HG02981 (cell line): ENCODE results near the gene TMEM250.
"Not testable (repeated sequence)": the region's sequence is repeated elsewhere in the genome, so short reads cannot be mapped to it uniquely, and the experiment has no call there.

Experiments used
- ATAC-seq: cut with Tn5 transposase; IDR thresholded peaks from one replicate; pipeline ENCODE4 v1.9.1; 2021; ENCODE audit warnings: mild to moderate bottlenecking, moderate library complexity; ENCODE audit not compliant: unreplicated experiment

Gene TMEM250, protein sequence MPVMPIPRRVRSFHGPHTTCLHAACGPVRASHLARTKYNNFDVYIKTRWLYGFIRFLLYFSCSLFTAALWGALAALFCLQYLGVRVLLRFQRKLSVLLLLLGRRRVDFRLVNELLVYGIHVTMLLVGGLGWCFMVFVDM

DNA sequence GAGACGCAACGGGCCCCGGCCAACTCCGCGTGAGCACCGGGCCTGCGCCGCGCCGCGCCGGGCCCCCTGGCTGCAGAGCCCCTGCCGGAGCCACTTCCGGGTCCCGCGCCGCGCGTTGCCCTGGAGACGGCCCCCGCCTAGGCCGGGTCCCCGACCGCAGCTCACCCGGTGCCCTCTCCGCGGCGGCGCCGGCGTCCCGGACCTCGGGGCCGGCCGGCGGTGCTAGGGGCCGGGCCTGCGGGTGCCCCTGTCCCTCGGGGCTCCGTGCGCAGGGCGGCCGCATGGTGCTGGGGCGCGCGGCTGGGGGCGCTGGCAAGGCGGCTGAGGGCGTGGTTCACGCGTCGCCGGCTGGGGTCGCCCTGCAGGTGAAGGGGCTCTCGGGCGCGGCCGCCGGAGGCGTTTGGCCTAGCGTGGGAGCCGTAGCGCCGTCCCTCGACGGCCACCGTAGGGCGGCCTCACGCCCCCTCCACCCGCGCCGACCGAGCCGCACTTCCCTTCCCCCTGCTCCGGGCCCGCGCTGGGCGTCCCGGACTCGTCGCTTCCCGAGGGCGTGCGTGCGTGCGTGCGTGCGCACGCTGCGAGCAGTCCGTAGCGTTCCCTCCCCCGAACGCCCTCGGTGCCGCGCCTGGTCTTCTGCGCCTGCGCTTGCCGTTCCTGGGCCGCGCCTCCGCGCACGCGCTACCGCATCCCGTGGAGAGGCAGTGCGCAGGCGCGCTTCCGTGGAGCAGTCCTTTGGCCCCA is at the start of gene TMEM250:
TSS of gene TMEM250 (minus strand) at position 556 of the 741 bp plus-strand sequence. CDS start 1,975 bp downstream, outside the sequence.
- ATAC-seq = peak; percentile 75

DNA sequence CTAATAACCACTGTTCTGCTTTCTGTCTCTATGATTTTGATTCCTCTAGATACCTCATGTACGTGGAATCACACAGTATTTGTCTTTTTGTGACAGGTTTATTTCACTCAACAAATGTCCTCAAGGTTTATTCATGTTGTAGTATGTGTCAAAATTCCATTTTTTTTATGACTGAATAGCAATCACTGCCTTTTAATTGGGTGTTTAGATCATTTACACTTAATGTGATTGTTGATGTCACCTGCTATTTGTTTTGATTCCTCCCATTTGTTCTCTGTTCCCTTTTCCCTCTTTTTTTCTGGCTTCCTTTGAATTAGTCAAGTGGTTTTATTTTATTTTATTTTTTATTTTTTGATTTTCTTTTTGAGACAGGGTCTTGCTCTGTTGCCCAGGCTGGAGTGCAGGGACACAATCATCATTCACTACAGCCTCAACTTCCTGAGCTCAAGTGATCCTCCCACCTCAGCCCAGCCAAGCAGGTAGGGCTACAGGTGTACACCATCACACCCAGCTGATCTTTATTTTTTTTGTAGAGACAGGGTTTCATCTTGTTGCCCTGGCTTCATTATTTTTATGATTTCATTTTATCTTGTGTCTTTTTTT is 44.7 kb upstream of the TMEM250 start:
- no peak for ATAC-seq

DNA sequence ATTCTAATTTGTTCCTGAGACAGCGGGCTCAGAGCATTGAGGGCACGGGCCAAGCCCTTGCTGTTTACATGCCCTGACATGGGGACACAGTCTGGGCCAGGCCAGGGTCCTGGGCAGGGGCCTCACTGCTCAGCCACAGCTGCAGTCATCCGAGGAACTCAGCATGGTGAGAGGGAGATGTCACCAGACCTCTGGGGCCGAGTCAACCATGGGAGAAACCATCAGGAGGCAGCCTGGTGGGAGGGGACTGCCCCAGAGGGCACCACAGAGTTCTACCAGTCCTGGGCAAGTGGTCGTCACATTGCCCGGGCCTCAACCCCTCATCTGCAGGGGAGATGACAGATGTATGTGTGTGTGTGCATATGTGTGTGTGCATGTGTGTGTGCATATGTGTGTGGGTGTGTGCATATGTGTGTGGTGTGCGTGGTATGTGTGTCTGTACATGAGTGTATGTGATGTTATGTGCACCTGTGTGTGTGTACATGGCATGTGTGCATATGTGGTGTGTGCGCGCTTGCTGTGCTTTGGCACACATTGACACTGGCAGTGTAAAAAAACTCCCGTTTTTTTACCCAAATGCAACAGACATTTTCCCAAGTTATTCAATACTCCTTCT is 42.4 kb upstream of the TMEM250 start:
- no peak for ATAC-seq

DNA sequence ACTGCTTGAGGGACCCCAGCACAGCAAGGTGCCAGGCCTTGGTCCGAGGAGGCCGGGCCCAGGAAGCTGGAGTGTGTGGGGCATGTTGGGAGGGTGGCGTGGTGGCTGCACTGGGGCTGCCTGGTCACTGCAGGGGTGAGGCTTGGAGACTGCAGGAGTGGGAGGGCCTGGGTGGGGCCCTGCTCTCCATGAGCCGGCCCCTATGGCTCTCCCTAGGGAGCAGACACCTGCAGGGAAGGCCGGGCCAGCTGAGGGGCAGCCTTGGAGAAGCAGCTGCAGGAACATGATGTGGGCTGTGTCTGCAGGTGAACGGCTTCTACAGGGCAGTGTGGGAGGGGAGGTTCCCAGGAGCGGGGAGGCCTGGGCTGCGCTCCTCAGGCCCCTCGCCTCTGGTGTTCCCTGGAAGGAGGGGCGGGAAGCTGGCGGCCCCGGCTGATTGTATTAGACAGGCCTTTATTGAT is 41.7 kb upstream of the TMEM250 start:
- no peak for ATAC-seq

DNA sequence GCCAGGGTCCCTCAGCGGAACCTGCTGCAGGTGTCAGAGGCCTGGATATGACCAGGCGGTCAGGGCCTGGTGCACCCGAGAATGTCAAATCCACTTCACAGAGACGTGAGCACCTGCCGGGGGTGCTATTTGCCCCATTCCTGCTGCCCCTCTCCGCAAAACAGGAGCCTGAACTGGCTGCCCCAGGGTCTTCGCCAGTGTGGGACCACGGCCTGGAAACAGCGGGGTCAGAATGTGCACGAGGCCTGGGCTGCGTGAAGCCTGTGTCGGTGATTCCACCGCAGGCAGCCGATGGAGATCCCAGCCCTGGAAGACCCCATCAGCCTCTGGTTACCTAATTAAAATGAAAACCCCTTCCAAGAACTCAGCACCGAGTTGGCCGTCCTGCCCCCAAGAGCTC is 41.2 kb upstream of the TMEM250 start:
- ATAC-seq = no peak

DNA sequence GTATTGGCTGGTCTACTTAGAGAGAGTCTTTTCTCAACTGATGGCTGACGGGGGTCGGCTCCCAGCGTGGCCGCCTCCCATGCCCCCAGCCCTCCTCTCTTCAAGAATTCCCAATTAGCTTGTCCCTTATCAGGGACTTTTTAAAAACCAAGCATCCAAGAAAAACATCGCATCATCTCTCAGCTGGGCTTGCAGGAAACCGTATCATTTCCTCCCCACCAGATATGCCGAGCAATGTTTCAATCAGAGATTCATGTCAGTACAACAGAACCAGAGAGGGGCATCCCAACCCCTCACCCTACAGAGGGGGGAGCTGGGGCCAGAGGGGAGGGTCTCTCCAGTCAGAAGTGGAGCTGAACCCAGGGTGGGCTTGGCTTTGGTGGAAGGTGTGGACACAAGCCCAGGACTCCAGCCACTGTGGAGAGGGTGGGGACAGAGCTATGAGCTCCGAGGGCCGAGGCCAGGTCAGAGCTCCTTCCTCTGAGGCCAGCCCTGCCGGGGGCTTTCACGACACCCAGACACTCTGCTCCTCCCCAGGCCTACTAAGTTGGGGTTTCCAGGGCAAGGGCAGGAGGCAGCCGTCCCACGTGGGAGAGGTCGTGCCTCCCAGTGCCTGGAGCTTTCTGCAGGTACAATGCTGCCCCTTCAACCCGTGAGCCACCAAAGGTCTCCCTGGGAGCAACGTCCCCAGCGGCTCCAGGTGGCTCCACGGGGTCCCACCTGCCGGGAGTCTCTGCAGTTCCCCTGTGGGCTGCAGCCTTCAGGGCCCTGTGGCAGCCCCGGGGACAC is 39.0 kb upstream of the TMEM250 start:
- ATAC-seq = no peak

DNA sequence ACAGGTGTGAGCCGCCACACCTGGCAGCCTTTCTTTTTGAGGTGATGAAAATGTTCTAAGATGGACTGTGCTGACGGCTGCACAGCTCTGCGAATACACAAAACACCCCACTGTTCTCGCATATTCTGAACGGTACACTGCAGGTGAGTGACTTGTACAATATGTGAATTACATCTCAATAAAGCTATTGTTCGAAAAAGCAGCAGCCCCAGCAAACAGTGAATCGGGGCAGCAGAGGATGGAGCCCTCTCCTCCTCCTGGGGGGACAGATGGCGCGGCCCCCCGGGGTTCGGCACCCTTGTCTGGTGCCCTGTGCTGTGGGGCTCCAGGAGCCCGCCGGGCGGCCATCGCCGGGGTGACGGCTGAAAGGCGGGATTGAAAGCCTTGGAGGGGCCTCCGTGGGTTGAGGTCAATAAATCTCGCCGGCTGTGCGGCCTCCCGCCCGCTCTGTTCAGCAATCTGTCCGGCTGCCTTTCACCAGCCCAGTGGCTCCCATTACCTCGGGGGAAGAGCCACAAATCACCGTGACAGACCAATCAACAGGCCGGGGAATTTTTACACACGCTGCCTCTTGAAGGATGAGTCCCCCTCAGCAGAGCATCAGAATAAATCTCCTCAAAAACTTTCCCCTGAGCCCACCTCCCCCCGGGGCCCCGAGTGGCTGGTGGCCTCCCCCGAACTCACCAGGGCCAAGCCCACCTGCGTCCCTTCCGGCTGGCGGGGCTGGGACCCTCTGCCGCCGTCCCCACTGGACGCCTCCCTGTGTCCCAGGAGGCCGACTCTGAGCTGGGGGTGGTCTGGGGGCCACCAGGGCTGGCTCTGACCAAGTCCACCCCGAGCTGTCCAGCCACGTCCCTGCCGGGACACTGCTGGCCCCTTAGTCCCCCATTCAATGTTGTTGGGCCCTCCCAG is 37.8 kb upstream of the TMEM250 start:
- ATAC-seq = no peak

DNA sequence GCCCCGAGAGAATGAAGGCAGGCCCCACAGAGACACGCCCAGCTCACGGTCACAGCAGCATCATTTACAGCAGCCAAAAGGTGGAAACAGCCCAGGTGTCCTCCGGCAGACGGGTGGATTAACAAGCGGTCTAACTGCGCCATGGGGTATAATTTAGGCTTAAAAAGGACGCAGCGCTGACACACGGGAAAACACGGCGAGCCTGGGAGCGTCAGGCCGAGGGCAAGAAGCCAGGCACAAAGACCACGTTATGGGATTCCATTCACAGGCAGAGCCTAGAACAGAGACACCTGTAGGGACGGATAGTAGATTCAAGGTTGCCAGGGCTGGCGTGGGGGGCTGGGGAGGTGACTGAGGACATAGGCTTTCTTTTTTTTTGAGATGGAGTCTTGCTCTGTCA is 36.9 kb upstream of the TMEM250 start:
- ATAC-seq = no peak

DNA sequence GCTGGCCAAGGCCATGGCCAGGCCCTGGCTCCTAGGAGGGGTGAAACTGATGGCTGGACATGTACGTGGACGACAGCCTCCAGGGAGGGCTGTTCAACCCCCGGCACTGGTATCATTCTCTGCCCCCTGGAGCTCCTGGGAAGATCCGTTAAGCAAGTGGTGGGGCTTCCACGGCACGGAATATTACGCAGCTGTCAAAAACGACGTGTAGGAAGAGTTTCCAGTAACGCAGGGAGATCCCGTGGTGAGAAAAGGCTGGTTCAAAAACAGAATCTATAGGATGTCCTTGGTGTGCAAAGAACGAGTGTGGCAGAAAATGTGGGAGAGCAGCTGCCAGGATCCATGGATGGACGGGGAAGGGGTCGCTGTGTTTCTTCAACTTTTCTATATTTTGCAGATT is 36.3 kb upstream of the TMEM250 start:
- ATAC-seq = no peak

DNA sequence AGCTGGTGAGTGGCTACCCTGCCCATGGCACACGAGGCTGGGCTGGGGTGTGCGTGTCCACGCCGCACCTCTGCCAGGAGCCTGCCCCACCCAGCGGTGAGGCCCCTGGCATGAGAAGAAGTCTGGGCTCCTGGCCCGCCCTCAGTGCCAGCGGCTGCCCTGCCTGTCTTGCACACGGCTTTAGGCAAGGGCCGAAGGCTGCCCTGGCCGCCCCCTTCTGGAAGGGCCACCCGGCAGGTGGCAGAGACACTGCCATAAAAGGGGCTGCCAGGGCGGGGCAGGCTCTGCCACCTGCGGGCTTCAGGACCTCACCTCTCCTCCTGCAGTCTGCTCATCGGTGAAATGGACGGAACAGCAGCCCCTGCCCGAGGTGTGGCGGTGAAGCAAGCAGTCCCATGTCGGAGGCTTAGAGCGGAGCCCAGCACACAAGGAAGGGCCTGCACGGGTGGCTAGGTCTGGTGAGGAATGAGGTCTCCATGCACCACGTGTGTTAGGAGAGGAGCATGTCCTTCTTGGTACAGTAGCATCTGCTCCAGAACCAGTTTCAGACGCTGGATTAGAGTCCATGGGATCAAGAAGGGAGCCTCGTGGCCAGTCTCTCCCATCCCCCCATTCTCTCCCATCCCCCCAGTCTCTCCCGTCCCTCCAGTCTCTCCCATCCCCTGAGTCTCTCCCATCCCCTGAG is 34.8 kb upstream of the TMEM250 start:
- no peak for ATAC-seq

DNA sequence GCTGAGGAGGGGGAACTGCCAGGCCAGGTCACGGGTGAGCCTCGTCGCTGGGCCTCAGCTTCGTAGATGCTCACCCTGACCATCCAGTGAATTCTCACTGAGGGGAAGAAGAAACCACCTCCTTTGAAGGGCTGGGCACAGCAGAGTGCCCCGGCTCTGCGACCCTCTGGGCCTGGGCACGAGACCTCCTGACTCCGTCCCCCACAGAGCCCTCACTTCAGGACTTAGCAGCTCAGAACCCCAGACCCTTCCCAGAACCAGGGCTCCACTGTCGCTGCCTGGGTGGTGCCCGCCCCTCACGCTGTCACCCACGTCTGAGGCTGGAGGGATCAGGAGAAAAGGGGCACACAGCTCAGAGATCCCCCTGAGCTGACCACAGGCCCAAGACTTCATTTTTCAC is 34.3 kb upstream of the TMEM250 start:
- no peak for ATAC-seq

DNA sequence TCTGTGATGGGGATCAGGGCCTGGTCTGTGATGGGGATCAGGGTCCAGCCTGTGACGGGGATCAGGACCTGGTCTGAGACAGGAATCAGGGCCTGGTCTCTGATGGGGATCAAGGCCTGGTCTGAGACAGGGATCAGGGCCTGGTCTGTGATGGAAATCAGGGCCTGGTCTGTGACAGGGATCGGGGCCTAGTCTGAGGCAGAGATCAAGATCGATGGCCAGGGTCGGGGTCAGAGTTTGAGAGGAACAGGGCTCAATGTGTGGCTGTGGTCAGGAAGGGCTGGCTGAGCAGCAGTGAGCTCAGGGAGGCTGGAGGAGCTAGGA is 33.8 kb upstream of the TMEM250 start:
- ATAC-seq = no peak

DNA sequence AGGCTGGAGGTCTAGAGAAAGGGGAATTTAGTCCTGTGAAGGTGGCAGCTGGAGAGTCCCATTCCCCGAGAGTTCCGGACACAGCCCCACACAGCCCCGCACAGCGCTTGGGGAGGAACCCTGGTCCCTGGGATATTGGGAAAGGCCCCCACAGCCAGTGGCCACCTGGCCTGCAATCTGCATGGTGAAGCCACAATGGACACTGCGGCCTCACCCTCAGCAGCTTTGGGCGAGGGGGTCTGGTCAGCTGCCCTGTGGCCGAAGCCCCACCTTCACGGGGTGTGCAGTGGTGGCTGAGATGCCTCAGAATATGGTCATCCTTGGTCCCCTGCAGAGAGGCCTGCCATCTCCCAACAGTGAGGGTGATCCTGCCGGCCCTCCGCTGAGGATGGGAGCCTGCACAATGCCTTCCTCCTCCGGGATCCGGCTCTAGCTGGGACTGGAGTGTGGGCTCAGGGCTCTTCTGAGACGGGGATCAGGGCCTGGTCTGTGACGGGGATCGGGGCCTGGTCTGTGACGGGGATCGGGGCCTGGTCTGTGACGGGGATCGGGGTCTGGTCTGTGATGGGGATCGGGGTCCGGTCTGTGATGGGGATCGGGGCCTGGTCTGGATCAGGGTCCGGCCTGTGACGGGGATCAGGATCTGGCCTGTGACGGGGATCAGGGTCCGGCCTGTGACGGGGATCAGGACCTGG is 33.3 kb upstream of the TMEM250 start:
- no peak for ATAC-seq

DNA sequence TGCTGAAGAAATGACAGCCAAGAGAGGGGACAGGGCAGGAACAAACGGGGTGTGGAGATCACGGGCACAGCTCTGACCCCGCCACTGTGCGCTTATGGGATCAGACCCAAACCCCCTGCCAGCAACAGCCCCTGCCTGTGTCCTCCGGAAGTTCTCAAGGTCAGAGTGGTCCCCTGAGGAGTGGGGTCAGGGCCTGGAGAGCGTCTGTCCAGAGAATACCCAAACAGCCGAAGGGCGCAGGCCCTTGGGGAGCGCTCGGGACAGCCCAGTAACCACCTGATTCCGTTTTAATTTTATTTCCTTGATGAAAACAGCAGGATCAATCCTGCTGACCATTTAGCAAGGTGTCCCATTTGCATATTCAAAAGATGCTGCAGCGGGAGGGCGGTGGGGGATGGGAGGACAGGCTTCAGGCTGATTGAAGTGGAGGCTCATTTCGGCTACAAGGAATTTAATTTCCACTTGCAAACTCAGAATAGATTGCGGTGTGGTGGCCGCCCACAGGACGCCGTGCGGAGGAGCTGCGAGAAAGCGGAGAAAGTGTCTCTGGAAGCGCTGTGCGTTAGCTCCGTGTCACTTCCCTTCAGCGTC is 32.6 kb upstream of the TMEM250 start:
- no peak for ATAC-seq

DNA sequence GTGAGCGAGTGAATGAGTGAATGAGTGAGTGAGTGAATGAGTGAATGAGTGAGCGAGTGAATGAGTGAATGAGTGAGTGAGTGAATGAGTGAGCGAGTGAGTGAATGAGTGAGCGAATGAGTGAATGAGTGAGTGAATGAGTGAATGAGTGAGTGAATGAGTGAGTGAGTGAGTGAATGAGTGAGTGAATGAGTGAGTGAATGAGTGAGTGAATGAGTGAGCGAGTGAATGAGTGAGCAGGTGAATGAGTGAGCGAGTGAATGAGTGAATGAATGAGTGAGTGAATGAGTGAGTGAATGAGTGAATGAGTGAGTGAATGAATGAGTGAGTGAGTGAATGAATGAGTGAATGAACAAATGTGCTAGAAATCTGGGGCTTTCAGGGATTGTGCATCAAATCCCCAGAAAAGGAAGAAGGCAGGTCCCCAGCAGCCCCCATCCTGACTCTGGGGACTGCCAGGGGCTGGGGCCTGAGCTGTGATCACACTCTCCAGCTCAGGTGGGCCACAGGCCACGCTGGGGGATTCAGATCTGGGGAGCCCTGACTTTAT is 32.1 kb upstream of the TMEM250 start:
- not testable (repeated sequence) for ATAC-seq

DNA sequence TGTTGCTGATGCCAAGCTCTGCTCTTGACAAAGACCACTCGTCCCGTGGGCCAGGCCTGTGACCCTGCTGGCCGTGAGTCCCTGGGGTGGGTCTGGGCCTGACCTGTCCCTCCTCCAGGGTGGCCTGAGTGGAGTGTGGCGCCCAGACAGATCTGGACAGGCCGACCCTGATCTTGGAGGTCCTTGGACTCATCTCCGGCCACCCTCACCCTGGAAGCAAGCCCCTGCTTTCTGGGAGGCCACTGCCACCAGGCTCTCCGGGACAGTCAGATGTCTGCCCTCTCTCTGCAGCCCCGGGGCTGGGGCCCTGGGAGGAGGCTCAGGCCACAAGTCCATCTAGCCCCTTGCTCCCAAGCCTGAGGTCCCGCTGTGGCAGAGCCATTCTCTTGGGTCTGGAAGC is 31.2 kb upstream of the TMEM250 start:
- ATAC-seq = no peak

DNA sequence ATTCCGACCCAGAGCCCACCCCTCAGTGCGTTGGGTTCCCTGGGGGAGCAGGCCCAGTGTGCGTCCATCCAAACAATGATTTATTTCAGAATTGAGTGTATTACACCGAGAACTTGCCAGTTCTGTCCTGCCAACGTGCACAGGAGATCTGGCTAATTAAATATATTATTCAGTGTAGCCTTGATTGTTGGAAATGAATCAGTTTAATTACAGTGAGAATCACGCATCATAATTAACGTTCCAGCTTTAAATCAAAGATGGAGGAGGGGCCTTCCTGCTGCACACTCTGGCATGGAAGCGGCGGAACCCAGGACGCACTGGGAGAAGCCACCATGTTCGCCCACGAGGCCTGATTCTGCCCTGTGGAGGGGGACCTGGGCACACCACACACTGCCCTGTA is 30.7 kb upstream of the TMEM250 start:
- no peak for ATAC-seq

DNA sequence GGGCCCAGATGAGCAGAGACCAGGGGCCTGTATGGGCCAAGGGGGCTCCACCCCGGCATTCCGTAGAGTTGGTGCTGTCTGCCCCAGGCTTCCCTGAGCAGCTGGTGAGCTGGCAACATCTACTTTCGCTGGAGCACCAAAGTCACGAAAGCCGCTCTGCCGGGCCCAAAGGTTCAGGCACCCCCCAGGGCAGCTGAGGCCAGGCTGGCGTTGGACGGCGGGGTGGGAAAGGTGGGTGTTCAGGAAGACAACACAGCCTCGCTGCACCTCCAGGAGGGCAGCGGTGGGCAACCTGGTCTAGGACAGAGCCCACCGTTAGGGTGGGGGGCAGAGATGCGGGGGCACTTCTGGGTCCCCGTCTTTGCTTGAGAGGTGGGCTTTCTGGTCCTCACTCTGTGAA is 30.1 kb upstream of the TMEM250 start:
- no peak for ATAC-seq
